B cell (primary cell): Measurements from ENCODE around the gene PRAF2. TPM values are rescaled to one million over a fixed set of nuclear protein-coding genes. Genes with fewer than 3 reads are reported as not detected.

Experiments used
- ATAC-seq: fragments of 200-7000 bp; cut with Tn5 transposase; one replicate; pipeline ENCODE4 v1.10.0; 2021; ENCODE audit warnings: low read depth, mild to moderate bottlenecking, moderate number of reproducible peaks, moderate library complexity
- CTCF ChIA-PET: fragments of 350-600 bp; sonication (Branson Sonifier 250); formaldehyde crosslinking; loops from one replicate; lab custom pipeline; 2021; ENCODE audit warnings: antibody characterized with exemption, inconsistent platforms; lab: Charles Lee
- POLR2A ChIA-PET: fragments of 350-600 bp; sonication (Branson Sonifier 250); formaldehyde crosslinking; loops from one replicate; lab custom pipeline; 2021; ENCODE audit warnings: antibody characterized with exemption; lab: Charles Lee
- DNase-seq: peaks from one replicate; pipeline ENCODE4 v3.0.0; 2013
- H2AFZ ChIP-seq: 2 replicates; pipeline ENCODE4 v1.6.1; 2012; ENCODE audit warnings: mild to moderate bottlenecking, low read depth, low read length; ENCODE audit not compliant: insufficient read depth, poor library complexity, severe bottlenecking
- H3K27ac ChIP-seq, 2 donors: 1 replicate in 1 of 2; 2 replicates in 1 of 2; pipeline ENCODE4 v1.5.1; 2012 to 2013; ENCODE audit warnings: low read length in 2 of 2, mild to moderate bottlenecking in 2 of 2, moderate library complexity in 1 of 2
- H3K27me3 ChIP-seq, 4 experiments: fragments of 200-600 bp in 1 of 4; sonication (generic) in 1 of 4; replicated peaks in 1 of 4; 1 replicate in 2 of 4; 2 replicates in 2 of 4; pipeline versions ENCODE4 v1.6.1 to v1.7.0; 2013 to 2016; ENCODE audit warnings: low read length in 3 of 4, mild to moderate bottlenecking in 2 of 4, mixed read lengths in 1 of 4, moderate library complexity in 1 of 4; ENCODE audit not compliant: insufficient read depth in 4 of 4, control insufficient read depth in 3 of 4; ENCODE audit errors: control extremely low read depth in 1 of 4
- H3K36me3 ChIP-seq, 2 experiments: replicated peaks in 1 of 2; 1 replicate in 1 of 2; 2 replicates in 1 of 2; pipeline versions ENCODE4 v1.6.1 to v1.7.1; 2013; ENCODE audit warnings: low read length in 1 of 2; ENCODE audit not compliant: insufficient read depth in 2 of 2, control insufficient read depth in 1 of 2; ENCODE audit errors: control extremely low read depth in 1 of 2, extremely low read depth in 1 of 2
- H3K4me1 ChIP-seq, 2 donors: fragments of 200-600 bp in 1 of 2; sonication (generic) in 1 of 2; 1 replicate in 1 of 2; 2 replicates in 1 of 2; pipeline versions ENCODE4 v1.5.1 to v1.6.1; 2013 to 2017; ENCODE audit warnings: low read length in 2 of 2; ENCODE audit not compliant: control insufficient read depth in 2 of 2, insufficient read depth in 2 of 2
- H3K4me2 ChIP-seq: replicated peaks from 2 replicates; pipeline ENCODE3; 2012; ENCODE audit warnings: mild to moderate bottlenecking, low read depth, low read length; ENCODE audit not compliant: poor library complexity, severe bottlenecking
- H3K4me3 ChIP-seq, 5 experiments: fragments of 200-600 bp in 1 of 5; sonication (generic) in 1 of 5; 1 replicate in 3 of 5; 2 replicates in 2 of 5; pipeline versions ENCODE4 v1.5.1 to v1.7.0; 2011 to 2016; ENCODE audit warnings: low read length in 4 of 5, mild to moderate bottlenecking in 4 of 5, low read depth in 2 of 5, control low read depth in 1 of 5, moderate library complexity in 1 of 5; ENCODE audit not compliant: insufficient read depth in 1 of 5; ENCODE audit errors: control extremely low read depth in 1 of 5, extremely low read depth in 1 of 5
- H3K79me2 ChIP-seq: fragments of 200-600 bp; sonication (generic); one replicate; pipeline ENCODE4 v1.6.0; 2016; ENCODE audit warnings: low read length; ENCODE audit not compliant: control insufficient read depth, insufficient read depth
- H3K9ac ChIP-seq: fragments of 200-600 bp; sonication (generic); 2 replicates; pipeline ENCODE4 v1.6.1; 2017; ENCODE audit warnings: mild to moderate bottlenecking, low read length, moderate library complexity
- H3K9me3 ChIP-seq, 3 donors: one replicate each; pipeline versions ENCODE4 v1.6.1 to v1.7.1; 2013; ENCODE audit warnings: low read length in 2 of 3; ENCODE audit not compliant: control insufficient read depth in 2 of 3, insufficient read depth in 1 of 3; ENCODE audit errors: control extremely low read depth in 1 of 3
- H4K20me1 ChIP-seq: 2 replicates; pipeline ENCODE4 v1.6.0; 2012; ENCODE audit warnings: mild to moderate bottlenecking, low read length; ENCODE audit not compliant: insufficient read depth, control insufficient read depth, poor library complexity, severe bottlenecking
- H3K27ac Mint-ChIP-seq: one replicate; pipeline ENCODE4 v1.8.0; 2021; ENCODE audit warnings: mixed read lengths
- H3K27me3 Mint-ChIP-seq: one replicate; pipeline ENCODE4 v1.8.0; 2021; ENCODE audit warnings: mixed read lengths
- H3K4me1 Mint-ChIP-seq: one replicate; pipeline ENCODE4 v1.8.0; 2021; ENCODE audit warnings: mixed read lengths
- H3K4me3 Mint-ChIP-seq: one replicate; pipeline ENCODE4 v1.8.0; 2021; ENCODE audit warnings: mixed read lengths
- H3K9me3 Mint-ChIP-seq: one replicate; pipeline ENCODE4 v1.8.0; 2022; ENCODE audit warnings: mixed read lengths; ENCODE audit not compliant: insufficient read depth
- EZH2 ChIP-seq: IDR thresholded peaks from 2 replicates; pipeline ENCODE4 v1.6.1; 2012; ENCODE audit warnings: borderline replicate concordance, low read depth, mild to moderate bottlenecking, moderate library complexity, low read length; ENCODE audit not compliant: insufficient read depth, poor library complexity, severe bottlenecking
- WGBS: methylation state at CpG from one replicate; pipeline ENCODE4 v1.1.5; 2013; ENCODE audit warnings: missing lambda C conversion rate; ENCODE audit not compliant: insufficient coverage; 5-methylcytosine and 5-hydroxymethylcytosine counted together
- intact Hi-C: fragments of 100-400 bp; cut with micrococcal nuclease; formaldehyde crosslinking; loops from one replicate; pipeline ENCODE4 v1.10.0; 2022
- polyA plus RNA-seq: library from polyadenylated mRNA; depleted of rRNA; stranded (reverse); fragments of >200 nt; gene quantifications from 2 replicates; pipeline ENCODE4 v1.2.3, GENCODE V29; 2012
- total RNA-seq, 2 donors: library from RNA; stranded (reverse); fragments of 120-200 nt in 1 of 2; gene quantifications; 1 replicate in 1 of 2; 2 replicates in 1 of 2; pipeline versions ENCODE4 v1.2.3 to v1.2.4, GENCODE V29; 2013 to 2022
- TF ChIP-seq, protein P1 (sequence below): fragments of 200-600 bp; IDR thresholded peaks from one replicate; pipeline ENCODE4 v1.8.0; 2022; ENCODE audit warnings: antibody characterized with exemption, mild to moderate bottlenecking

PRAF2 gene
- total and polyA plus RNA-seq, 2 donors (not counting 1 experiment from before 2014, with no cell fraction given), result 19.0 to 19.4 TPM

DNA sequence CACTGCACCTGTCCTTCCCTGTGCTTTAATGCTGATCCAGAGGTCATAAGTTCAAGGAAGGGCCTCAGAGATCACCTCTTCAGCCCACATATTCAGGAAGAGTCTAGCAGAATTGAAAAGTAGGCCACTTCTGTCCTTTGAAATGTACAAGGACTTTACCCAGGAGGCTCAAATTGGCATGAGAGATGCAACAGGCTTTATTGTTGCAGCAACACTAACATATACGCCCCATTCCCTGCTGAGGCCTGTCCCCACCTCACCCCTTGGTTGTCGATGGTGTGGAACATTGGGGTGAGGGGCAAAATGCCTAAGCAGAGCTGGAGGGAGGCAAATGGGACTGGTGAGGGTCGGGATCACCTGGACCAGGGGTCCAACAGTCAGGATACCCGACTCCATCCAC, 2.8 kb downstream of the PRAF2 start:
- peaks cover 0 to 18% of the 10 kb centered on the region in 2 donors for H3K4me1 ChIP-seq
- no peaks in the 10 kb centered on the region for H3K79me2 ChIP-seq
- Mint-ChIP-seq H3K27me3 (no peaks in the 10 kb centered on the region), H3K4me3 (no peak overlapping the region), H3K9me3 (no peaks in the 10 kb centered on the region), H3K27ac (no peak overlapping the region), H3K4me1 (peaks cover 17% of the 10 kb centered on the region)
- ATAC-seq (no peak), DNase-seq (no peak)
- 100% methylated on average over 2 of the region's 4 CpGs for WGBS
- no peak overlapping the region for H3K4me2 ChIP-seq
- intact Hi-C loops, result no loop called here
- no peak overlapping the region for H3K9ac ChIP-seq
- ChIA-PET CTCF (no interaction called here), POLR2A (no interaction called here)
- H3K27ac ChIP-seq, result no peak overlapping the region
- H3K27me3 ChIP-seq, result no peaks in the 10 kb centered on the region
- H3K36me3 ChIP-seq, result no peaks in the 10 kb centered on the region
- H2AFZ ChIP-seq, result no peak overlapping the region
- no peak for TF ChIP-seq EZH2
- TF ChIP-seq, protein P1, sequence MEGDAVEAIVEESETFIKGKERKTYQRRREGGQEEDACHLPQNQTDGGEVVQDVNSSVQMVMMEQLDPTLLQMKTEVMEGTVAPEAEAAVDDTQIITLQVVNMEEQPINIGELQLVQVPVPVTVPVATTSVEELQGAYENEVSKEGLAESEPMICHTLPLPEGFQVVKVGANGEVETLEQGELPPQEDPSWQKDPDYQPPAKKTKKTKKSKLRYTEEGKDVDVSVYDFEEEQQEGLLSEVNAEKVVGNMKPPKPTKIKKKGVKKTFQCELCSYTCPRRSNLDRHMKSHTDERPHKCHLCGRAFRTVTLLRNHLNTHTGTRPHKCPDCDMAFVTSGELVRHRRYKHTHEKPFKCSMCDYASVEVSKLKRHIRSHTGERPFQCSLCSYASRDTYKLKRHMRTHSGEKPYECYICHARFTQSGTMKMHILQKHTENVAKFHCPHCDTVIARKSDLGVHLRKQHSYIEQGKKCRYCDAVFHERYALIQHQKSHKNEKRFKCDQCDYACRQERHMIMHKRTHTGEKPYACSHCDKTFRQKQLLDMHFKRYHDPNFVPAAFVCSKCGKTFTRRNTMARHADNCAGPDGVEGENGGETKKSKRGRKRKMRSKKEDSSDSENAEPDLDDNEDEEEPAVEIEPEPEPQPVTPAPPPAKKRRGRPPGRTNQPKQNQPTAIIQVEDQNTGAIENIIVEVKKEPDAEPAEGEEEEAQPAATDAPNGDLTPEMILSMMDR, result no peak
- H3K9me3 ChIP-seq, result peaks cover 0 to 11% (median 0%) of the 10 kb centered on the region in 3 donors
- H4K20me1 ChIP-seq, result no peaks in the 10 kb centered on the region
- no peak overlapping the region for H3K4me3 ChIP-seq

DNA sequence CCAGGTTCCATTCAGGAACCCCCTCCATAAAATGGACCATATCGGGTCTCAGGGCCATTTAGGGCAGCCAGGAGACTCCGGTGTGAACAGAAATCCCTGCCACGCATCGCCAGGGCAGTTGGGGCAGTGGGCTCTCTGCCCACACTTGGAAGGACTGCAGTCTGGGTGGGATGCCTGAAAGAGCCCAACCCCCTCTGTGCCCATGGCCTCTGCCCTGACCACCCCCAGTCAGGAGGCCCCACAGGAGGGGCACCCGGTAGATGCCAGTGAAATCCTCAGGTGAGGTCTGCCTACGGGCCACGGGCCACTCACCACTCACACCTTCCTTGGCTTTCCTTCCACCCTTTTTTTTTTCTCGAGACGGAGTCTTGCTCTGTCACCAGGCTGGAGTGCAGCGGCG, 4.8 kb downstream of the PRAF2 start:
- ChIA-PET CTCF (no interaction called here), POLR2A (no interaction called here)
- Mint-ChIP-seq H3K4me1 (peaks cover 15% of the 10 kb centered on the region), H3K27ac (no peak overlapping the region), H3K9me3 (no peaks in the 10 kb centered on the region), H3K27me3 (no peaks in the 10 kb centered on the region), H3K4me3 (no peak overlapping the region)
- no peak overlapping the region for H3K4me2 ChIP-seq
- no peaks in the 10 kb centered on the region for H3K79me2 ChIP-seq
- no peak overlapping the region for H3K4me3 ChIP-seq
- H3K27me3 ChIP-seq, result no peaks in the 10 kb centered on the region
- H3K9ac ChIP-seq, result no peak overlapping the region
- WGBS, result 93% methylated on average over 3 of the region's 11 CpGs
- H3K36me3 ChIP-seq, result peaks cover 0 to 4% of the 10 kb centered on the region in 2 experiments
- H2AFZ ChIP-seq, result no peak overlapping the region
- intact Hi-C loops, result no loop called here
- H4K20me1 ChIP-seq, result no peaks in the 10 kb centered on the region
- no peak overlapping the region for H3K27ac ChIP-seq
- TF ChIP-seq EZH2, result no peak
- no peak for DNase-seq
- peaks cover 0 to 6% (median 0%) of the 10 kb centered on the region in 3 donors for H3K9me3 ChIP-seq
- no peak for ATAC-seq
- peaks cover 0 to 13% of the 10 kb centered on the region in 2 donors for H3K4me1 ChIP-seq
